CD4-positive, alpha-beta T cell treated with Interferon alpha-2 for 1 hour (primary cell): Measurements from ENCODE around the gene MPDU1.

Source experiments
- DNase-seq, 2 donors: peaks; one replicate each; pipeline ENCODE4 v3.0.0-alpha.2; 2020 to 2022

MPDU1 gene

DNA sequence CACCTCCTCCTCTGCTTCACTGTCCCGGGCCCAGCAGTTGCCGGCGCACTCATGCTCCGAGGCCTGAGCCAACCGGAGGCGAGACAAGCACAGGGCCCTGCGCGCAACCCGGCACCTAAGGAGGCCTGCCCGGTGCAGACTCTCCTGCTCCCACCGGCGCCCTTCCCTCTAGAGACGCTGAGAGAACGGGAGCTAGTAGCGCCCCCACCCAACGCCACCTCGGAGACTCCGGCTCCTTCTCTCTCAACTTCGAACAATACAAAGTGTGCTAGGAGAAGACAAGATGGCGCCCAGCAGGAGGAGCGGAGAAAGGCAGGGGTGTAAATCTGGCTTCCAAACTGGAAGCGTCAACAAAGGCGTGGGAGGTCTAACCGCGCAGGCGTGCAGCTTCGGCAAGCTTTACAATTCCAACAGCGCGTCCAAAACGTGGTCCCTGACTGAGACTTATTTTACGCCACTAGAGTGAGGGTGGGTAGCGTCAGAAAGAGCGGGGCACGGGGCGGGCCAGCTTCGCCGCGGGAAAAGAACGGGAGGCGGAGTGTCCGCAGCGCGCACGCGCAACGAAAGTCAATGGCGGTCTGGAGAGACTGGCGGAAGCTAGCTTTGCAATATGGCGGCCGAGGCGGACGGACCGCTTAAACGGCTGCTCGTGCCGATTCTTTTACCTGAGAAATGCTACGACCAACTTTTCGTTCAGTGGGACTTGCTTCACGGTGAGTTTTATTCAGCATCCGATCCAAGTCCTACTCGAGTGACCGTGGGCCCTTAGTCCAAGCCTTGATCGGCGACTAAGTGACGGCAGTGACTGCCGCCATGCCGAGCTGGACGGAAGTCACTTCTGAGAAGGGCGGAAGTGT lies at the start of gene MPDU1:
MPDU1 (plus strand) TSS at position 600 of the 857 bp plus-strand sequence; CDS start at position 611, 11 bp downstream.
- peak; percentile 96 to 97 for DNase-seq

DNA sequence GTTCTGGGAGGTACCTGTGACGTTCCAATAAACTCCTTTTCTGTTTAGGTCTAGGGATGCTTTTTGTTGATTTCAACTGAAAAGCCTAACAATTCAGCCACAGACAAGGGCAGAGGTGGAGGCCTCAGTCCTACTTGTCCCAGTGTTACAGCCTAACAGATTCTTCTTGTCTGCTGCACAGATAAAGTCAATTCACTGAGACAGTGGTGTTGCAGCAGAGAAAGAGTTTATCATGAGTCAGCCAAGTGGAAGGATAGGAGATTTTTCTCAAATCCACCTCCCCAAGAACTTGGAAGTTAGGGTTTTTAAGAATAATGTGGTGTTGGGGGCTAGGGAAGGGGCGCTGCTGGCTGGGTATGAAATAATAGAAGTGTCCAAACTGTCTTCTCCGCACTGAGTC lies 45.6 kb upstream of the MPDU1 start:
- no peak for DNase-seq

DNA sequence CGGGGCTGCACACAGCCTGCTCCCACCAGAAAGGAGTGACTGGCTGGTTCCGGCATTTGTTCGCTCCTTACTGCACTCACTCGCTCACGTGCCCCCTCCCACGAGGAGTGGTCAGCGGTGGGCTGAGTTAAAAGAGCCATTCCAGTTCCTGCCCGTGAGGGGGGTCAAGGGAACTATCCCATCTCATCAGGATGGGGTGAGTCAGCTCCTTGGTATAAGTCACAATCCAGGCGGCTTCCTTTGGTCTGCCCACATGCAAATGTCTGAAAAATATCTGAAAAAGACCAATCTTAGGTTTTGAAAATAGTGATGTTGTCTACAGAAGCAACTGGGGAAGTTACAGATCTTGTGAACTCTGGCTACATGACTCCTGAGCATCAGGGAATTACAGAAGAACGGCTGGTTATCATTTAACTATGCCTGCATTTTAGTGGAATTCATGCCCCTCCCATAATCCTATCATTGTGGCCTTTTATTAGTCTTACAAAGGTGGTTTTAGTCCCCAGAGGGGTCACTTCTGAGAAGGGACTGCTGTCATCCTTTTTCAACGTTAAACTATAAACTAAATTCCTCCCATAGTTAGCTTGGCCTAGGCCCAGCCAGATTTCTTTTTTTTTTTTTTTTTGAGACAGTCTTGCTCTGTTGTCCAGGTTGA lies 44.6 kb upstream of the MPDU1 start:
- DNase-seq, result no peak

DNA sequence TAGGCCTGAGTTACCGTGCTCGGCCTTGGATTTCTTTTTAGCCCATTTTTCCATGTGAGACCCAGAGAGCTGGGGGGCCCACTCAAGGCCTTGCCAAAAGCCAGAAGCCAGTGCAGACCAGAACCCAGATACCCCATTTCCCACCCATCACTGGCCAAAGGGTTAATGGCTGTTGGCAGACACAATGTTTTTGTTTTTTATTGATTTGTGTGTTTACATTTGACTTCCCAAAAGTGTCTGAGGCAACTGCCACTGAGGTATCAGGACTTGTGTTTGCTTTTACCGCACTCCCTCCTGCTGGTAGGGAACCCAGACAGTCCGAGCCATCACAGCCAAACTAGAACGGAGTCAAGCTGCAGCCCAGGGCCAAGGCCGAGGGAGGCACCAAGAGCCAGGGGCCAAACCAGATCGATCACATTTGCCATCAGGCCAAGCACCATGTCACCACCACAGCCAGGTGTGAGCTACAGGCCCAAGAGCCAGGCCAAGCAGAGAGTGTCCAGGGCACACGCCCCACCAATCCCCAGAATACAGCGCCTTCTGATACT lies 42.5 kb upstream of the MPDU1 start:
- DNase-seq, result no peak

DNA sequence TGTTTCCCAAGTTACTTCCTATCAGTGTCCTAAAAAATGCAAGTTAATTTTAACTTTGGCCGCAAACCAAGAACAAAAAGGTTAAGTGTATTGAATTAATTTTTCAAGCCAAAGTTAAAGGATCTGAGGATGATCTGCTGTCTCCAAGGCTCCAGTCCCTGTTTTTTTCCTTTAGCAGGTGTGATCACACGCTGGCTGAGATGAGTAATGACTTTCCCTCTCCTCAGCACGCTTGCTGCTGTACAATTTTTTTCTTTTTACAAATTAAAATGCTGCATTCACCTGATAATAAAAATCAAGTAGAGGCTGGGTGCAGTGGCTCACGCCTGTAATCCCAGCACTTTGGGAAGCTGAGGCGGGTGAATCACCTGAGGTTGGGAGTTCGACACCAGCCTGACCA lies 38.7 kb upstream of the MPDU1 start:
- no peak for DNase-seq

DNA sequence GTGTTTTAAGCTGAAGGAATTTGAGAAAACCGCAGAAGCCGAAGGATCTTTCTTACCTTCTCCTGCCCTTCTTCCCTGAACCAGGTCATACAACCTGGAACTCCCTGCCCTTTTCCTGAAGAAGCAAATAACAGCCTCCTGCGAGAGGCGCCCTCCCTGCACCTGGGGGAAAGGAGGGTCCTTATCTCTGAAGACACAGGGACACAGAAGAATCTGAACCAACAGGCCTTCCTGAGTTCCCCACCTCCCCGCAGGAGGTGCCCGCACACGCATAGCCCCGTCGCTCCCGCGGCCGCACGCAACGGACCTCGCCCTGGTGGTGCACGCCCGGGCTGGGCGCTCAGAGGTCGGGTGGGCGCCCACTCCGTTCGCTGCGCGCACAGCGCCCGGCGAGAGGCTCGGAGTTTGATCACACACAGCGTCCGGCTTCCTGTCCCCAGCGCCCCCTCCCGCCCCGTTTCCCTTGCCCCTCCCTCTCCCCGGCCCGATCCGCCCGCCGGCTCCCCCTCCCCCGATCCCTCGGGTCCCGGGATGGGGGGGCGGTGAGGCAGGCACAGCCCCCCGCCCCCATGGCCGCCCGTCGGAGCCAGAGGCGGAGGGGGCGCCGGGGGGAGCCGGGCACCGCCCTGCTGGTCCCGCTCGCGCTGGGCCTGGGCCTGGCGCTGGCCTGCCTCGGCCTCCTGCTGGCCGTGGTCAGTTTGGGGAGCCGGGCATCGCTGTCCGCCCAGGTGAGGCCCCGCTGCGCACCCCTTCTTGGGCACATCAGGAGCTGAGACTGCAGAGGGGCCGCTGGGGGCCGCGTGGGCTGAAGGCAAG lies 34.9 kb upstream of the MPDU1 start, which contains the start of gene TNFSF12:
TNFSF12 (plus strand) TSS at position 474 of the 816 bp plus-strand sequence; CDS start at position 570, 96 bp downstream.
- peak; percentile 43 to 67 for DNase-seq

DNA sequence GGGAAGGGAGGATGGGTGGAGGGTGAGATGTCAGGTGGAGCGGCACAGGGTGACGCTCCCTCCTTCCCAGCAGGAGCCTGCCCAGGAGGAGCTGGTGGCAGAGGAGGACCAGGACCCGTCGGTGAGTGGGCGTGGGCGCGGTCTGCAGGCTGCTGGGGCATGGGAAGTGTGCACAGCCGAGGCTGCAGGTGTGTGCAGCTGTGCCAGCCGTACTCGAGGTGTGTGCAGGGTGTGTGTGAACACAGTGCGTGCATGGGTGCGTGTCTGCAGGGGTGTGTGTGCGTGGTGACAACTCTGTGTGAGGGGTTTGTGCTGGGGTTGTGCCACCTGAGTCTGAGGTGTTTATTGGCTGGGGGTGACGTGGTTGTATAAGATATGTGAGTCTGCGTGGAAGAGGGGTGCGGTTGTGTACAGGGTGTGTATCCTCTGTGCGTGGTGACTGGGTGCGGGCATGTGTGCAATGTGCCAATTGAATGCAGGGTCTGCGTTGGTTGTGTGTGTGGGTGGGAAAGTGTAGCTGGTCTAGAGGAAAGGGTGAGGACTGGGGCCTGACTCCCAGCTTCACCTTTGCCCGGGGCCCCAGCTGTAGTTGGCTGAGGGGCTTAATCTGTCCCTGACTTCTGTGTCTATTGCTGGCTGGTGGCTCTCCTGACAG lies 34.1 kb upstream of the MPDU1 start:
- DNase-seq, result peak; percentile 21 to 55

DNA sequence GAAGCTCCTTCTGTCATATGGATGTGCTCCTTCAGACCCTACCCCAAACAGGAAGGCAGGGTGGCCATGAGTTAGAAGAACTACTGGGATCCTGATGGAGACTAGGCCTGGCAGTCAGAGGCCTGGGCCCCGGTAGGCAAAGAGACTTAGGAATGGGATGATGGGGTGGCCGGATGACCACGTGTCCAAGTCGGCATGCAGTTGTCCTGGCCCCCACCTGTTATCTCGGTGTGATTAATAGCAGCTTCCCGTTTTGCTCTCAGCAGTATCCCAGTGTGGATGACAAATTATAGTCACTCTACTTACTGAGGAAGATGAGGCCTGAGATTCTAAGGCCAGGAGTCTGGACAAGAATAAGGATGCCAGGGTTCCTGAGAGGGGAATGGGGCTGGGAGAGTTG lies 33.3 kb upstream of the MPDU1 start:
- no peak for DNase-seq

DNA sequence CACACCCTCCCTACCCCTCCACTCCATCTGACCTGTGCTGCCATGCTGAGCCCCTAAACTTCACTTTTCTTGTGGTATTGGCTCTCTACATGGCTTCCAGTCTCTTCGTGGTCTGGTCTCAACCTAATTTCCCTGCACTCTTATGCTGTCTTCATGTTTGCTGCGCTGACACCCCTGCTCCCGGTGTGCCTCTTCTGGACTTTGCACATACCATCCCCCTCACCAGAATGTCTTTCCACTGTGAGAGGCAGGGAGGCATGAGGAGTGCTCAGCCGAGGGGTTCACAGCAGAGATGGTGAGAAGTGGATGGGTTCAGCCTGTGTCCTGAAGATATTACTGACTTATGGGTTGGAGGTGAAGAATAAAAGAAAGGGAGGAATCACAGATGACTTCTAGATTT lies 32.3 kb upstream of the MPDU1 start:
- DNase-seq, result no peak

DNA sequence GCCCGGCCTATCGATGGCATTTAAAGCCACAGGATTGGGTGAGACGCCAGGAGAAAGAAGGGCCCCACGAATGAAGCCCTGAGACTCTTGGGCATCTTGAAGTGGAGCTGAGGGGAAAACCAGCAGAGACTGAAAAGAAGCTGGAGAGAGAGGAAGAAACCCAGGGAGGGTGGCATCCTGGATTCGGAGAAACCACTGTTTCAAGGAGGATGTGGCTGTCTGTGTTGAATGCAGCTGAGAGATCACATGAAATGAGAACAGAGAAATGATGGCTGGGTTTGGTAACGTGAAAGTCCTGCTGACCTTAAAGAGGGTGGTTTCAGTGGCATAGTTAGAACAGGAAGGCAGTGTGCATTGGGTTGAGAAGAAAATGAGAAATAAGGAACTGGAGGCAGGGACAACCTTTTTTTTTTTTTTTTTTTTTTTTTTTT lies 31.0 kb upstream of the MPDU1 start:
- DNase-seq, result peak; percentile 67 to 76

DNA sequence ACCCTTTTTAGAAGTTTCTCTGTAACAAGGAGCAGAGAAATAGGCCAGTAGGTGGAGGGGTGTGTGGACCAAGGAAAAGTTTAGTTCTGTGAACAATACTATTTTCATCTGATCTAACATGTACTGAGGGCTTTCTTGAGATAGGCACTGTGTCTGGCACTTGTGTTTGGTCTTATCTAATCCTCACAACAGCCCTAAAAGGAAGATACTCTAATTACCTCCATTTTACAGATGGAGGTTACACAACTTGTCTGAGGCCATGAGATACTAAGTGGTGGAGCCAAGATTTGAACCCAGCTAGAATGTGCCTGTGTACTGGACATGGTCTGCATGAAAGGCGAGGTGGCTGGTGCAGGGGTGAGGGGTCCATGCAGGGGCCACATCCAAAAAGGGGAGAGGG lies 30.3 kb upstream of the MPDU1 start:
- no peak for DNase-seq

DNA sequence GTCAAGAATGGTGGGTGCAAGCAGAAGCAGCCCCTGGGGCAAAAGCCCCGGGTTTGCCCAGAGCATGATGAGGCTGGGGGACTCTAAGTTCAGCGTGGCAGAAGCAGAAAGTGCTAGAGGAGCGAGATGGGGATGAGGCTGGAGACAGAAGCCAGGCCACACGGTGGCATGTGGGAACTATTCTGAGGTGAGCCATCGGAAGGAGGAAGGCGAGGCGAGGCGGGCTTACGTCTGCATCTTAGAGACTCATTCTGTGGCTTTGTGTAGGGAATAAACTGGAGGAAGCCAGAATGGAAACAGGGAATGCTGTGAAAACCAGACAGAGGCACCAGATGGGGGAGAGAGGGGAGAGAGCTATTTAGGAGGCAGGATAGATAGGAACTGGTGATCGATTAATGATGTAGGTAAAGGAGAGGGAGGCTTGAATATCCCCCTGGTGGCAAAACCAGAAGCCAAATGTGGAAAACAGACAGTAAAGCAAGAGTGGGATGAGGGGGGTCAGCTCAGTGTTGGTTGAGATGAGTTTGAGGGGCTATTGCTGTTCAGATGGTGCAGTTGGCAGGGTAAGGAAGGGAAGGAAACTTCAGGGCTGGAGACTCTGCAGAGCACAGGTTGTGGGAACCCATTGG lies 28.2 kb upstream of the MPDU1 start:
- no peak for DNase-seq

DNA sequence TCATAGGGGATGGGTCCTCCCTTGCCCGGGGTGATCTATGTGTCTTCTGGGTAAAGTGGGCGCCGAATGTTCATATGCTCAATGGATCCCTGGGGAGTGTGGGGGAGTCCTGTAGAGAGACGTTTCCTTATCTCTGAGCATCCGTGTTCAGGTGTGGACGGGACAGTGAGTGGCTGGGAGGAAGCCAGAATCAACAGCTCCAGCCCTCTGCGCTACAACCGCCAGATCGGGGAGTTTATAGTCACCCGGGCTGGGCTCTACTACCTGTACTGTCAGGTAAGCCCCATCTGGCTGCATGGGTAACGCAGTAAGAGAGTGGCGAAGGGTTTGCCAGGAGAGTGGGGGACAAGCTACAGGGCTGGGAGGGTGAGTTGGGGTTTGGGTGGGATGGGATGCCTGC lies 27.0 kb upstream of the MPDU1 start:
- DNase-seq, result no peak

DNA sequence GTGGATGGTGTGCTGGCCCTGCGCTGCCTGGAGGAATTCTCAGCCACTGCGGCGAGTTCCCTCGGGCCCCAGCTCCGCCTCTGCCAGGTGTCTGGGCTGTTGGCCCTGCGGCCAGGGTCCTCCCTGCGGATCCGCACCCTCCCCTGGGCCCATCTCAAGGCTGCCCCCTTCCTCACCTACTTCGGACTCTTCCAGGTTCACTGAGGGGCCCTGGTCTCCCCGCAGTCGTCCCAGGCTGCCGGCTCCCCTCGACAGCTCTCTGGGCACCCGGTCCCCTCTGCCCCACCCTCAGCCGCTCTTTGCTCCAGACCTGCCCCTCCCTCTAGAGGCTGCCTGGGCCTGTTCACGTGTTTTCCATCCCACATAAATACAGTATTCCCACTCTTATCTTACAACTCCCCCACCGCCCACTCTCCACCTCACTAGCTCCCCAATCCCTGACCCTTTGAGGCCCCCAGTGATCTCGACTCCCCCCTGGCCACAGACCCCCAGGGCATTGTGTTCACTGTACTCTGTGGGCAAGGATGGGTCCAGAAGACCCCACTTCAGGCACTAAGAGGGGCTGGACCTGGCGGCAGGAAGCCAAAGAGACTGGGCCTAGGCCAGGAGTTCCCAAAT lies 26.4 kb upstream of the MPDU1 start:
- no peak for DNase-seq

DNA sequence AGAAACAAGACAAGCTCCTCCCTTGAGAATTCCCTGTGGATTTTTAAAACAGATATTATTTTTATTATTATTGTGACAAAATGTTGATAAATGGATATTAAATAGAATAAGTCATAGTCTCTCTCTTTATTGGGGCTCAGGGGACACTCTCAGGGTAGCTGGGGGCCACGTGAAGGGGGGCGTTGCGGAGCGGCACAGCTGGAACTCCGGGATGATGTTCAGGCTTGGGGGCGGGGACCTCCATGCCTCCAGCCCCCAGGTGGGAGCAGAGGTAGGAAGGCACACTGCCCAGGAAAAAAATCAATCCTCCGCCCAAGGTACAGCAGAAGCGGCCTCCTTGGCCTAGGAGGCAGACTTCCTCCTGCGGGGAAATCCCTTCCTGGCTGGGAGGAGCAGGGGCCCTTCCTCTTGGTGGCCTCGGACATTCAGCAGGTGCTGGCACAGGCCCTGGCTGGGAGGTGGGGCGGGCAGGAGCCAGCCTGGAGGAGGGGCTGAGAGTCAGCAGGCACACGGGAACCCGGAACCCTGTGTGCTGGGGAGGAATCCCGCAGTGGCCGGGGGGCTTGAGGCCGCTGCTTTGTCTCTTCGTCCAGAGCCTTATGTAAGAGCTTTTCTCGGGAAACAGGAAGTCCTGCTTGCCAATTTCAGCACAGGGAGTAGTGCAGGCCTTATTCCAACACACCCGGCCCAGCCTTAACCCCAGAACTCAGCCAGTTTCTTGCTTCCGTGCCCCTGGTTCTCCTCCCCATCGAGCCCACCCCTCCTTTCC lies 25.7 kb upstream of the MPDU1 start:
- DNase-seq, result peak in 1 of 2 donors; percentile 67

DNA sequence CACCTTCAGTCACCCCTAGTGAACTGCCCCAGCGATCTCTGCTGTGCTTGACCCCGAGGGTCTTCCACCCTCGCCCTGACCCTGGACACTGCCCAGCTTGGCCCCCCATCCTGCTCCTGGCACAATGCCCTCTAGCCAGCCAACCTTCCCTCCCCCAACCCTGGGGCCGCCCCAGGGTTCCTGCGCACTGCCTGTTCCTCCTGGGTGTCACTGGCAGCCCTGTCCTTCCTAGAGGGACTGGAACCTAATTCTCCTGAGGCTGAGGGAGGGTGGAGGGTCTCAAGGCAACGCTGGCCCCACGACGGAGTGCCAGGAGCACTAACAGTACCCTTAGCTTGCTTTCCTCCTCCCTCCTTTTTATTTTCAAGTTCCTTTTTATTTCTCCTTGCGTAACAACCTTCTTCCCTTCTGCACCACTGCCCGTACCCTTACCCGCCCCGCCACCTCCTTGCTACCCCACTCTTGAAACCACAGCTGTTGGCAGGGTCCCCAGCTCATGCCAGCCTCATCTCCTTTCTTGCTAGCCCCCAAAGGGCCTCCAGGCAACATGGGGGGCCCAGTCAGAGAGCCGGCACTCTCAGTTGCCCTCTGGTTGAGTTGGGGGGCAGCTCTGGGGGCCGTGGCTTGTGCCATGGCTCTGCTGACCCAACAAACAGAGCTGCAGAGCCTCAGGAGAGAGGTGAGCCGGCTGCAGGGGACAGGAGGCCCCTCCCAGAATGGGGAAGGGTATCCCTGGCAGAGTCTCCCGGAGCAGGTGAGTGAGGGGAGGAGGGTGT lies 24.9 kb upstream of the MPDU1 start, which contains the start of gene TNFSF13:
TNFSF13 (plus strand) TSS at position 207 of the 776 bp plus-strand sequence; CDS start at position 497, 290 bp downstream.
- DNase-seq, result no peak

DNA sequence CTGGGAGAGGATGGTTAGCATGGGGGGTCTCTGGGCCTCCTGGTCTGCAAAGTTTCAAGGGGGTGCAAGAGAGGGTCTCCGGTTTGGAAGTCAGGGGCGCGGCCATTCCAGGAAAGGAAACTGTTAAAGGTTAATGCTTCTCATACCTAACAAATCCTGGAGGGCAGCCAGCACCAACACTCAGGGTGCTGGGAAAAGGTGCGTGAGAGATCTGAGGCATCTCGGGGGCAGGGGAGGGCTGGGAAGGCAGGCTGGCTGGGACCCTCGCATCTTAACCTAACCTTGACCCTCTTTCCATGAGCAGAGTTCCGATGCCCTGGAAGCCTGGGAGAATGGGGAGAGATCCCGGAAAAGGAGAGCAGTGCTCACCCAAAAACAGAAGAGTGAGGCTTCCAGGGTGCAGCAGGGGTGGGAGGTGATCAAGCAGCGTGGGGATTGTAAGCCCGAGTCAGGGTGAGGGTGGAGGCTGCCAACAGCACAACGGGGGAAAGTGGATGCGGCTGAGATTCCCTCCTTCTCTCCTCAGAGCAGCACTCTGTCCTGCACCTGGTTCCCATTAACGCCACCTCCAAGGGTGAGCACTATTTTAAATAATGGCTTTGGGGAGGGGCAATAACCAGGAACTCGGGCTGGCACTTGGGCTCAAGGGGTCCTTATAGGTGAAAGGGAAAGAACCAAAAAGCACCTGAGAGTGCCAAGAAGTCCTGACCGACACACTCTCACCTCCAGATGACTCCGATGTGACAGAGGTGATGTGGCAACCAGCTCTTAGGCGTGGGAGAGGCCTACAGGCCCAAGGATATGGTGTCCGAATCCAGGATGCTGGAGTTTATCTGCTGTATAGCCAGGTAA lies 24.1 kb upstream of the MPDU1 start:
- no peak for DNase-seq

DNA sequence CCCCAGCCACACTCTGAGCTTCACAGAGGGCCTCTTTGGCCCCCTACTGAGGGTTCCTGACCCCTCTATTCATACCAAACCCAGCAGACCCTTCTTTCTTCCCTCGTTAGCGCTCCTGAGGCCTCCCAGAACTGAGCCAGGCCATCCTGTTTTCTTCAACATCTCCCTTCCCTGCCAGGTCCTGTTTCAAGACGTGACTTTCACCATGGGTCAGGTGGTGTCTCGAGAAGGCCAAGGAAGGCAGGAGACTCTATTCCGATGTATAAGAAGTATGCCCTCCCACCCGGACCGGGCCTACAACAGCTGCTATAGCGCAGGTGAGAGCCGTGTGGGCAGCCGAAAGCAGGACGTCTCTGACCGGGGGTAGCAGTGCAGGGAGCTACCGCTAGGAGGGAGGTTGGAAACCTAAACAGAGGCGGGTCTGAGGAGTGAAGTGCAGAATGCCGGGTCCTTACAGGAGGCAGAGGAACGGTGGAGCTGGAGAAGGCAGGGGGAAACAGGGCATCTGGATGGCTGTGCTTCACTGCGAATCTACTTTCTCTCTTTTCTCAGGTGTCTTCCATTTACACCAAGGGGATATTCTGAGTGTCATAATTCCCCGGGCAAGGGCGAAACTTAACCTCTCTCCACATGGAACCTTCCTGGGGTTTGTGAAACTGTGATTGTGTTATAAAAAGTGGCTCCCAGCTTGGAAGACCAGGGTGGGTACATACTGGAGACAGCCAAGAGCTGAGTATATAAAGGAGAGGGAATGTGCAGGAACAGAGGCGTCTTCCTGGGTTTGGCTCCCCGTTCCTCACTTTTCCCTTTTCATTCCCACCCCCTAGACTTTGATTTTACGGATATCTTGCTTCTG lies 23.3 kb upstream of the MPDU1 start:
- DNase-seq, result peak; percentile 59 to 66
